ENCODE measurements around the gene TAS1R2. TPM values are rescaled to one million over a fixed set of nuclear protein-coding genes. Genes with fewer than 3 reads are reported as not detected.

TAS1R2 gene
- total RNA-seq, 3 donors from 2014 or later: not detected

DNA sequence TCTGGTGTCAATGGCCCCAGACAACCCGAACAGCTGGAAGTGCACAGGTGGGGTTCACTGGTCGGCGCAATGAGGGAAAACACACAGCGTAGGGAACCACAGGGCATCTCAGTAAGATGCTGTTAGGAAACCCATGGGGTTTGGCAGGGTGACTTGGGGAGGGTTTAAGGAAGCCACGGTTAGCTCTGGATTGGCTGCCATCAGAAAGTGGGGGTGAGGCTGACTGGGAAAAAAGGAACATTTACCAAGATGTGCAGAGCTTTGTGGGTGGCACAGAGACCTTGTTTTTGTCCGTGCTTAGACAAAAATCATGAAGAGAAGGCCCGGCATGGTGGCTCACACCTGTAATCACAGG lies 31.9 kb upstream of the TAS1R2 start:
- no peak for DNase-seq (ENCODE audit: low spot score in 2 of 2)
- Histone ChIP-seq H3K27ac (no peak overlapping the region), H3K4me1 (no peaks in the 10 kb centered on the region), H3K27me3 (no peaks in the 10 kb centered on the region), H3K9me3 (no peaks in the 10 kb centered on the region), H3K4me3 (no peak overlapping the region), H3K36me3 (no peaks in the 10 kb centered on the region)
- TF ChIP-seq CTCF (IDR thresholded peaks at IDR 0.05) (no peak), POLR2A (IDR thresholded peaks at IDR 0.05) (no peak), POLR2AphosphoS5 (IDR thresholded peaks at IDR 0.05) (no peak)
- intact Hi-C loops (cut with DNase I; ENCODE audit: low total_unique reads): no loop called here

DNA sequence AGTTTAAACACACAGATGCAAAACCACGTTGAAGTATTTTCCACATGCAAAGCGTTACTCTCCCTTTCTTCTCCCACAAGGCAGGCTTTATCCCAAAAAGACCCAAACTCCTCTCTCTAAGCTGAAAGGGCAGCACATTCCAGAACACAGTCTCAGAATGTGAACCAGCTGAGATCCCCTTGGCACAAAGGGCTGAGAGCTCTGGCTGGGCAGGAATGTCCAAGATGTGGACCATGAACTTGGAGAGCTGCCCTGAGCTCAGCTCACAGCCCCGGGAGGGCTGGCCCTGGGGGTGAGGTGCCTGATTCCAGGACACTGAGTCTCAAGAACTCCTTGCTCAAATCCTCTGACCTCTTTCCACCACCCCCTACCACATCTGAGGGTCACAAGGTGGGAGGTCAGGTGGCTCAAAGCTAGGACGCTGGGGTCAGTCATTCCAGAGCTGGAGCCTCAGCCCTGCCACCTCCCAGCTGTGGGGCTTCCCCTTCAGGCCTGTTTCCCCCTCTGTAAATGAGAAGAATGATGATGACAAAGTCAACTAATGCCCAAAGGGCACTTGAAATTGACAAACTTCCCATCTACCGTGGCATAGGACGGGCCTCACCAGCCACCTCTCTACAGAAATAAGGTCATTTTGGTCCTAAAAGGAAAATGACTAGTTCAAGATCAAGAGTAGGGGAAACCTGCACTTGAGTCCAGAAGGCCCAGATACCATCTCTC lies 31.4 kb upstream of the TAS1R2 start:
- no peaks in the 10 kb centered on the region for H3K36me3 ChIP-seq
- H3K27me3 ChIP-seq: no peaks in the 10 kb centered on the region
- H3K9me3 ChIP-seq: no peaks in the 10 kb centered on the region
- no peak for TF ChIP-seq CTCF (IDR thresholded peaks at IDR 0.05)
- DNase-seq (ENCODE audit: low spot score in 2 of 2): no peak
- no peak overlapping the region for H3K4me3 ChIP-seq
- no peak overlapping the region for H3K27ac ChIP-seq
- intact Hi-C loops (cut with DNase I; ENCODE audit: low total_unique reads): no loop called here
- H3K4me1 ChIP-seq: no peaks in the 10 kb centered on the region

- no peaks in the 10 kb centered on the region for H3K27me3 ChIP-seq
- no peaks in the 10 kb centered on the region for H3K9me3 ChIP-seq
- TF ChIP-seq POLR2AphosphoS5 (IDR thresholded peaks at IDR 0.05) (no peak), POLR2A (IDR thresholded peaks at IDR 0.05) (no peak), CTCF (IDR thresholded peaks at IDR 0.05) (no peak)
- H3K4me3 ChIP-seq: no peak overlapping the region
- no peaks in the 10 kb centered on the region for H3K36me3 ChIP-seq
- intact Hi-C loops (cut with DNase I; ENCODE audit: low total_unique reads): no loop called here
- no peaks in the 10 kb centered on the region for H3K4me1 ChIP-seq
- DNase-seq (ENCODE audit: low spot score in 2 of 2): no peak
- H3K27ac ChIP-seq: no peak overlapping the region
Measured at GRCh38 chr1:18886003-18886335, 26.5 kb upstream of the TAS1R2 start.

DNA sequence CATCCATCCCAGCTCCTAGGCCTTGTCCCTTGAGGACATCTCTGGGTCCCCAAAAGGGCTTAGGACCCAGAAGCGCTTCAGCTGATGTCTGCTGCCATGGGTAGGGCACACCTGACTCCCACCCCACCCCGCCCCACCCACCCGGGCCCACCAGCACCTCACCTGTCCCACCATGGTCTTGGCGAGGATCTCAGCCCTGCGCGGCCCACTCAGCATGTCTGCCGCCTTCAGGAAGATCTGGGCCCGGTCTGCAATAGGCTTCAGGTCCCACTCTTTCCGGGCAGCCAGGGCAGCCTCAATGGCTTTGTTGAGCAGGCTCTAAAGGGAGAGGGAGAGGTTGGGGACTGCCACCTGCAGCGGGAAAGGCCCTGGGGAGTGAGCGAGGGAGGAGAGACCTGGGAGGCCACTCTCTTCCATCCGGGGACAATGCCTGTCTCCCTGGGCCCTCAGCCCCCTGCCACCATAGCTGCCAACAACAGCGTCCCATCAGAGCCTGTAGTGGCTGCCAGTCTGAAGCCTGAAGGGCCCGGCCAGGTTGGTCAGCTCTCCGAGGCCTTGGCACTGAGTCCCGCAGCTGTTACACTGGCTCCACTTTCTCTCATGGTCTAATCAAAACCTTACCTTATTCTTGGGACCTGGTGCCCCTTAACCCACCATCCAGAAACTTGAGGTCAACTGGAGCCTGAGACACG lies 26.0 kb upstream of the TAS1R2 start:
- no peaks in the 10 kb centered on the region for H3K27me3 ChIP-seq
- no peak for DNase-seq (ENCODE audit: low spot score in 2 of 2)
- H3K4me3 ChIP-seq: no peak overlapping the region
- no peak overlapping the region for H3K27ac ChIP-seq
- TF ChIP-seq POLR2AphosphoS5 (IDR thresholded peaks at IDR 0.05) (no peak), POLR2A (IDR thresholded peaks at IDR 0.05) (no peak), CTCF (IDR thresholded peaks at IDR 0.05) (no peak)
- no peaks in the 10 kb centered on the region for H3K4me1 ChIP-seq
- intact Hi-C loops (cut with DNase I; ENCODE audit: low total_unique reads): no loop called here
- no peaks in the 10 kb centered on the region for H3K36me3 ChIP-seq
- H3K9me3 ChIP-seq: no peaks in the 10 kb centered on the region

GRCh38 chr1:18884727-18885126 lies 25.3 kb upstream of the TAS1R2 start:
- no peaks in the 10 kb centered on the region for H3K4me1 ChIP-seq
- H3K36me3 ChIP-seq: no peaks in the 10 kb centered on the region
- intact Hi-C loops (cut with DNase I; ENCODE audit: low total_unique reads): no loop called here

More at GRCh38 chr1:18884727-18885126, 25.3 kb upstream of the TAS1R2 start:
- no peak for DNase-seq (ENCODE audit: low spot score in 2 of 2)
- Histone ChIP-seq H3K27me3 (no peaks in the 10 kb centered on the region), H3K4me3 (no peak overlapping the region), H3K27ac (no peak overlapping the region), H3K9me3 (no peaks in the 10 kb centered on the region)
- no peak for TF ChIP-seq CTCF (IDR thresholded peaks at IDR 0.05)
- no peak for TF ChIP-seq POLR2AphosphoS5 (IDR thresholded peaks at IDR 0.05)
